D341Med (cell line): ENCODE measurements around the gene PCSK1.

ENCODE experiments used
- DNase-seq: peaks from one replicate; pipeline ENCODE4 v3.0.0; 2012; ENCODE audit warnings: low spot score

The PCSK1 gene

GRCh38 chr5:96433066-96433447, at the start of gene PCSK1:
Gene PCSK1 (minus strand): TSS chr5:96433248. CDS start chr5:96433042, 206 bp downstream.
- peak; percentile 69 for DNase-seq

GRCh38 chr5:96481867-96482266, 48.8 kb upstream of the PCSK1 start:
- no peak for DNase-seq

- no peak for DNase-seq
These were observed 48.1 kb upstream of the PCSK1 start for GRCh38 chr5:96481009-96481786.

GRCh38 chr5:96478983-96479382, 45.9 kb upstream of the PCSK1 start:
- DNase-seq, result no peak

- DNase-seq, result no peak
These were observed 43.6 kb upstream of the PCSK1 start for GRCh38 chr5:96476654-96477053.

- no peak for DNase-seq
These were observed 41.0 kb upstream of the PCSK1 start for GRCh38 chr5:96474073-96474472.

- DNase-seq, result no peak
These were observed 40.1 kb upstream of the PCSK1 start for GRCh38 chr5:96473155-96473554.

GRCh38 chr5:96470785-96471184, 37.7 kb upstream of the PCSK1 start:
- no peak for DNase-seq

- no peak for DNase-seq
These were observed 35.9 kb upstream of the PCSK1 start for GRCh38 chr5:96468956-96469355.

GRCh38 chr5:96463091-96463490, 30.0 kb upstream of the PCSK1 start:
- DNase-seq, result no peak

- DNase-seq, result no peak
These were observed 26.5 kb upstream of the PCSK1 start for GRCh38 chr5:96459313-96460121.

GRCh38 chr5:96458176-96458575, 25.1 kb upstream of the PCSK1 start:
- no peak for DNase-seq

- no peak for DNase-seq
These were observed 22.7 kb upstream of the PCSK1 start for GRCh38 chr5:96455789-96456188.

- no peak for DNase-seq
These were observed 20.3 kb upstream of the PCSK1 start for GRCh38 chr5:96453394-96453793.

GRCh38 chr5:96447949-96448348, 14.9 kb upstream of the PCSK1 start:
- no peak for DNase-seq

- DNase-seq, result no peak
These were observed 7.1 kb upstream of the PCSK1 start for GRCh38 chr5:96440185-96440538.

- DNase-seq, result no peak
These were observed 6.6 kb upstream of the PCSK1 start for GRCh38 chr5:96439477-96440184.

- DNase-seq, result peak; percentile 39
These were observed 1.2 kb upstream of the PCSK1 start for GRCh38 chr5:96434201-96434645.

- peak; percentile 58 for DNase-seq
These were observed 607 bp downstream of the PCSK1 start for GRCh38 chr5:96432216-96433065.

- DNase-seq, result no peak
These were observed 1.5 kb downstream of the PCSK1 start for GRCh38 chr5:96431376-96432187.

- DNase-seq, result no peak
These were observed 5.2 kb downstream of the PCSK1 start for GRCh38 chr5:96427824-96428223.
